K562 (cell line): Measurements from ENCODE around the gene EPHA7. TPM values are rescaled to one million over a fixed set of nuclear protein-coding genes. Genes with fewer than 3 reads are reported as not detected.

Experiments
- ATAC-seq: fragments of 200-7000 bp; cut with Tn5 transposase; 3 replicates; pipeline ENCODE4 v1.9.1; 2020; ENCODE audit warnings: moderate library complexity
- BruUV-seq: library from RNA; stranded (reverse); fragments of 400-500 nt; replicated peaks from 2 replicates; lab custom pipeline; 2021; lab: Mats Ljungman, UMichigan
- CTCF ChIA-PET: fragments of 300-600 bp; formaldehyde crosslinking; extraction: SDS; loops from one replicate; lab custom pipeline; 2021; ENCODE audit warnings: low intra/inter-chr PET ratio; lab: Yijun Ruan, JAX
- POLR2A ChIA-PET: fragments of 300-600, 350-650 bp; sonication (Branson Sonifier 250); formaldehyde crosslinking; extraction: SDS; loops from one replicate; lab custom pipeline; 2021; ENCODE audit warnings: antibody characterized with exemption, inconsistent platforms; lab: Yijun Ruan, JAX
- DNase-seq, 4 experiments: peaks; one replicate each; pipeline versions ENCODE4 v3.0.0 to v3.0.0-alpha.2; 2011 to 2018; ENCODE audit warnings: low spot score in 3 of 4, mixed read lengths in 3 of 4; ENCODE audit errors: extremely low read depth in 1 of 4
- FAIRE-seq: peaks from 2 replicates; lab custom pipeline; 2011; peaks lifted over from hg19 to GRCh38; lab: Jason Lieb, UNC
- H2AFZ ChIP-seq: 2 replicates; pipeline ENCODE4 v1.6.0; 2011; ENCODE audit warnings: low read depth, low read length, control low read depth, inconsistent platforms
- H3K27ac ChIP-seq: fragments of 200-600 bp; 3 replicates; pipeline ENCODE4 v1.8.0; 2011; ENCODE audit warnings: low read depth, mild to moderate bottlenecking, control low read depth, inconsistent platforms, low read length, moderate library complexity, mixed read lengths; ENCODE audit errors: extremely low read depth
- H3K27me3 ChIP-seq, 2 experiments: fragments of 300-600 bp in 1 of 2; 2 replicates in 1 of 2; 3 replicates in 1 of 2; pipeline versions ENCODE4 v1.6.0 to v1.8.0; 2011; ENCODE audit warnings: inconsistent platforms in 2 of 2, low read length in 2 of 2, mild to moderate bottlenecking in 1 of 2, mixed read lengths in 1 of 2, moderate library complexity in 1 of 2; ENCODE audit not compliant: control insufficient read depth in 2 of 2, insufficient read depth in 2 of 2
- H3K36me3 ChIP-seq: fragments of 300-600 bp; 3 replicates; pipeline ENCODE4 v1.8.0; 2011; ENCODE audit warnings: mild to moderate bottlenecking, low read length, inconsistent platforms; ENCODE audit not compliant: control insufficient read depth, insufficient read depth
- H3K4me1 ChIP-seq, 2 experiments: fragments of 200-600 bp in 1 of 2; replicated peaks in 1 of 2; 2 replicates in 1 of 2; 3 replicates in 1 of 2; pipeline versions ENCODE4 v1.5.1 to v1.8.0; 2011; ENCODE audit warnings: inconsistent platforms in 2 of 2, low read length in 2 of 2, mild to moderate bottlenecking in 1 of 2, mixed read lengths in 1 of 2, moderate library complexity in 1 of 2; ENCODE audit not compliant: control insufficient read depth in 2 of 2, insufficient read depth in 2 of 2
- H3K4me2 ChIP-seq: 2 replicates; pipeline ENCODE4 v1.6.1; 2011; ENCODE audit warnings: low read length, control low read depth, inconsistent platforms, mixed read lengths; ENCODE audit not compliant: insufficient read depth
- H3K4me3 ChIP-seq: fragments of 200-600 bp; sonication (generic), shearing (Covaris generic); 2 replicates; pipeline ENCODE4 v1.5.1; 2016; ENCODE audit warnings: control low read depth, inconsistent platforms
- H3K79me2 ChIP-seq: fragments of 200-600 bp; 3 replicates; pipeline ENCODE4 v1.8.0; 2011; ENCODE audit warnings: low read length, inconsistent platforms; ENCODE audit not compliant: control insufficient read depth, insufficient read depth
- H3K9ac ChIP-seq, 2 experiments: 2 replicates each; pipeline versions ENCODE4 v1.6.0 to v1.6.1; 2011; ENCODE audit warnings: low read depth in 2 of 2, low read length in 2 of 2, control low read depth in 1 of 2, inconsistent platforms in 1 of 2, mild to moderate bottlenecking in 1 of 2, mixed read lengths in 1 of 2; ENCODE audit not compliant: insufficient read depth in 1 of 2
- H3K9me1 ChIP-seq: one replicate; pipeline ENCODE4 v1.6.0; 2011; ENCODE audit warnings: inconsistent platforms, mild to moderate bottlenecking, low read length, moderate library complexity; ENCODE audit not compliant: control insufficient read depth, insufficient read depth
- H3K9me3 ChIP-seq: replicated peaks from 2 replicates; pipeline ENCODE4 v1.5.1; 2011; ENCODE audit warnings: low read depth, low read length, inconsistent platforms; ENCODE audit not compliant: control insufficient read depth, insufficient read depth
- H4K20me1 ChIP-seq: replicated peaks from 2 replicates; pipeline ENCODE4 v1.6.1; 2011; ENCODE audit warnings: low read length, inconsistent platforms, mixed read lengths; ENCODE audit not compliant: control insufficient read depth, insufficient read depth
- GTF2A2 ChIP-seq: IDR thresholded peaks from 2 replicates; pipeline ENCODE4 v1.6.1; 2016; ENCODE audit warnings: mild to moderate bottlenecking, missing genetic modification characterization, missing compliant biosample characterization
- HOXB6 ChIP-seq: fragments of 250-450 bp; sonication (Bioruptor Pico); IDR thresholded peaks from 2 replicates; pipeline ENCODE4 v1.5.1; 2022; ENCODE audit warnings: mild to moderate bottlenecking, borderline replicate concordance
- KLF16 ChIP-seq: IDR thresholded peaks from 2 replicates; pipeline ENCODE4 v1.6.1; 2016; ENCODE audit warnings: antibody characterized with exemption
- NRF1 ChIP-seq, 2 experiments: fragments of 450-650 bp; IDR thresholded peaks in 1 of 2; conservative IDR thresholded peaks in 1 of 2; 2 replicates each; pipeline ENCODE4 v1.6.1; 2014; ENCODE audit warnings: mild to moderate bottlenecking in 2 of 2
- PATZ1 ChIP-seq: fragments of 250-450 bp; sonication (Bioruptor Pico); IDR thresholded peaks from 2 replicates; pipeline ENCODE4 v1.5.0; 2020; ENCODE audit warnings: mild to moderate bottlenecking, borderline replicate concordance
- PHB ChIP-seq: fragments of 250-450 bp; sonication (Bioruptor Pico); IDR thresholded peaks from 2 replicates; pipeline ENCODE4 v1.5.0; 2021
- SMARCE1 ChIP-seq: fragments of 450-650 bp; IDR thresholded peaks from 2 replicates; pipeline ENCODE4 v1.7.1; 2016; ENCODE audit warnings: mild to moderate bottlenecking
- ZNF133 ChIP-seq: fragments of 250-450 bp; sonication (Bioruptor Pico); IDR thresholded peaks from 2 replicates; pipeline ENCODE4 v1.4.0; 2020; ENCODE audit warnings: mild to moderate bottlenecking
- ZNF134 ChIP-seq: fragments of 250-450 bp; sonication (Bioruptor Pico); conservative IDR thresholded peaks from 2 replicates; pipeline ENCODE4 v1.4.0; 2020
- WGBS: fragments of 100-300 bp; shearing (Covaris generic); methylation state at CpG from one replicate; pipeline ENCODE4 v1.1.6; 2016; ENCODE audit warnings: low coverage, mixed read lengths; ENCODE audit not compliant: insufficient coverage; ENCODE audit errors: missing lambda C conversion rate; 5-methylcytosine and 5-hydroxymethylcytosine counted together
- in situ Hi-C: fragments of 300-500 bp; cut with MboI; formaldehyde crosslinking; loops from 4 replicates; pipeline ENCODE4 v1.15.0; 2018; ENCODE audit warnings: inconsistent platforms, mixed read lengths
- intact Hi-C: fragments of 100-400 bp; cut with micrococcal nuclease; formaldehyde crosslinking; loops from 2 replicates; pipeline ENCODE4 v1.14.2; 2022
- polyA plus RNA-seq, 8 experiments: library from polyadenylated mRNA; depleted of rRNA in 4 of 8; stranded (reverse) in 5 of 8; unstranded in 3 of 8; fragments of >200 nt; fragmentation: Nextera tagmentation in 2 of 8; fragmentation: Illumina TruSeq in 1 of 8; extraction: Ambion mirVana in 2 of 8; extraction: Trizol in 1 of 8; gene quantifications; 2 replicates each; pipeline versions ENCODE4 v1.2.1 to v1.2.3, GENCODE V29; 2011 to 2014; ENCODE audit warnings: inconsistent platforms in 1 of 8, missing spikeins in 1 of 8
- total RNA-seq, 7 experiments: library from RNA; depleted of rRNA in 6 of 7; stranded (reverse); fragments of >200 nt in 6 of 7; fragmentation: Illumina TruSeq in 2 of 7; extraction: Trizol in 2 of 7; gene quantifications; 2 replicates each; pipeline versions ENCODE4 v1.2.1 to v1.2.3, GENCODE V29; 2011 to 2021; ENCODE audit warnings: low replicate concordance in 1 of 7

The EPHA7 gene
- total and polyA plus RNA-seq, 9 of the 15 experiments (the other 6 are each of a cell fraction or from before 2014, with no cell fraction given), result not detected

- no TSS peak for BruUV-seq
- ATAC-seq (no peak), FAIRE-seq (no peak), DNase-seq (no peak)
- intact Hi-C loops (no loop called here), in situ Hi-C loops (no loop called here)
- H4K20me1 ChIP-seq, result no peaks in the 10 kb centered on the region
- no peak overlapping the region for H2AFZ ChIP-seq
- H3K4me2 ChIP-seq, result no peak overlapping the region
- H3K9me3 ChIP-seq, result no peaks in the 10 kb centered on the region
- POLR2A ChIA-PET, result no interaction called here
- H3K79me2 ChIP-seq, result no peaks in the 10 kb centered on the region
- no peaks in the 10 kb centered on the region for H3K9me1 ChIP-seq
- no peak overlapping the region for H3K9ac ChIP-seq
- no peak overlapping the region for H3K27ac ChIP-seq
- CTCF ChIA-PET, result no interaction called here
- 3% methylated on average over 14 of the region's 14 CpGs for WGBS
- H3K36me3 ChIP-seq, result no peaks in the 10 kb centered on the region
- no peak overlapping the region for H3K4me3 ChIP-seq
- H3K27me3 ChIP-seq, result no peaks in the 10 kb centered on the region
- H3K4me1 ChIP-seq, result no peaks in the 10 kb centered on the region; a peak in 1 of 5 replicates
- TF ChIP-seq PHB (CRISPR knock-in tag) (no peak), ZNF133 (CRISPR knock-in tag) (no peak), KLF16 (no peak), ZNF134 (no peak), PATZ1 (CRISPR knock-in tag) (no peak), GTF2A2 (tag) (no peak), NRF1 (conservative IDR thresholded peaks at IDR 0.05 in 1 of 2, IDR thresholded peaks at IDR 0.05 in 1 of 2) (no peak), HOXB6 (no peak), SMARCE1 (no peak)
Observed at GRCh38 chr6:93420163-93420795, 920 bp upstream of the EPHA7 start.
